HL-60/S4 treated with retinoic acid at 250 ng/mL for 4 days and 3 days (cell line): ENCODE results near the gene MTMR4.
"Not testable (repeated sequence)": the region's sequence is repeated elsewhere in the genome, so short reads cannot be mapped to it uniquely, and the experiment has no call there.

ENCODE experiments used
- in situ Hi-C: fragments of 300-500 bp; cut with MboI; formaldehyde crosslinking; loops from 2 replicates; pipeline ENCODE4 v1.7.0; 2022; ENCODE audit warnings: low sequenced_read_pairs

The MTMR4 gene

DNA sequence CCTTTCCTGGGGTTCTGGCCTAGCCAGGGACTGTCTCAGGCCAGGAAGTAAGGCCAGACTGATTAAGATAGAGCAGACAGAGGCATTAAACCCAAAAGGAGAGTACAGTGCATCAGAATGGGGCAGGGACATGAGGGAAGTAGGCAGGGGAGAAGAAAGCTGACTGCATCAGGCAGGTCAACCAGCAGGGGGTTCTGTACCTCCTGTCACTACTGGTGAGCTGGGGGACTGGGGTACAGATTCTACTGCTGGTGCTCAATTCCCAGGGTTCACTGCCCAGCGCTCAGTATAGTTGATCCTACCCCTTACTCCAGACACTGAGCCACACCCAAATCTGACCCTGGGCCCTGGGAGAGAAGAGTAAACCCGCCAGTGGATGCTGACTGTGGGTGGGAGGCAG, 12.9 kb upstream of the MTMR4 start:
- in situ Hi-C loops, result loop anchor here (10.0 kb wide), 1 partner anchor 477 kb away; no protein-coding TSS in a partner anchor

GRCh38 chr17:58525239-58525638, 10.8 kb upstream of the MTMR4 start:
- in situ Hi-C loops, result loop anchor here (10.0 kb wide), 1 partner anchor 480 kb away; no protein-coding TSS in a partner anchor

GRCh38 chr17:58521680-58522079, 7.2 kb upstream of the MTMR4 start:
- in situ Hi-C loops, result loop anchor here (10.0 kb wide), 1 partner anchor 483 kb away; no protein-coding TSS in a partner anchor

- in situ Hi-C loops, result loop anchor here (10.0 kb wide), 1 partner anchor 484 kb away; no protein-coding TSS in a partner anchor
Observed at GRCh38 chr17:58520843-58521430, 6.5 kb upstream of the MTMR4 start.

GRCh38 chr17:58517928-58518609, 3.6 kb upstream of the MTMR4 start:
- in situ Hi-C loops, result no loop called here

GRCh38 chr17:58517378-58517927, 3.0 kb upstream of the MTMR4 start:
- in situ Hi-C loops, result no loop called here

- in situ Hi-C loops, result no loop called here
Observed at GRCh38 chr17:58516644-58517377, 2.4 kb upstream of the MTMR4 start.

- in situ Hi-C loops, result no loop called here
Observed at GRCh38 chr17:58515286-58515685, 848 bp upstream of the MTMR4 start.

DNA sequence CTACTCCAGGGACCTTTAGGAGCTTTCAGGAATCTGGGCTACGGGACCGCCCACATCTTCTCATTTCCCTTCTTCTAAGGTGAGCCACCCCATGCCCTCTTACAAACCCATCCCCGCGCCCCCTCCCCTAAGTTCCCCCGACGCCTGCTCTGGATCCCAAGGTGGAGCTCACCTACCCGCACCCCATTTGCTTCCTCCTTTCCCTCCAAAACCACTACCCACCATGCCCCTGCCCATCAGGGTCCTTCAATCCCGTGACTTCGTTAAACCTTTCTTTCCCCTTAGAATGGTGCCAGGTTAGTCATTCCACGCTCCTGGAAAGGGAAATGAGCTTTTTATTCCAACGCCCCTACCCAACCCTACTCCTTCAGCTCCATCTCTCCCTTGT, 326 bp upstream of the MTMR4 start:
- in situ Hi-C loops, result no loop called here

DNA sequence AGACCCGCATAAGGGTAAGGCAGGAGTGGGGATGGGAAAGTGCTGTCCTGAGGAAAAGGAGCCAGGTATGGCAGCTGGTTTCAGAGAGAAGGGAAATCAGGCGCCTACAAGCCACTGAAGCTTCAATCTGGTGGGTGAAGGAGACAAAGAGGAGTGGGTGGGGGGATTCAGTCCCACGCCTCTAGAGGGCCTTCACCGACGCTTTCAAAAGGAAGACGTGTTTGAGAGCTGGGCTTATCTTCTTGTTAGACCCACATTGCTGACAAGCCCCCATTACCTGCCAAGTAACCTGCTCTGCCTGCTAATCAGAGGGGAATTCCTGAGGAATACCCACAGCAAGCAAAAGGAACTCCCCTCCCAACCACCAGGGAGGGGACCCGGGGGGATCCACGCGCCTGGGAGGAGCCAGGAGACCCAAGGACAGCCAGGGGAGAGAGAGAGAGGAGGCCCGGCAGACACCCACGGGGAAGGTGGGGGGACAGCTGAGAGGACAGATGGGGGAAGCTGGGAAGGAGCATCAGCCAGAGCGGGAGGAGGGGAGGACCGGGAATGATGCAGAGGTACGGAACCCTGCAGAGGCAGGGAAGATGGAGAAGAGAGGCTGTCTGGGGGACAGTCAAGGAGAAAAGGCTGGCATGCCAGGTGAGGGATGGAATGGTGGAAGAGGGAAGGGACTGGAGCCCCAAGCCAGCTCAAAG, 1.0 kb downstream of the MTMR4 start:
- in situ Hi-C loops, result no loop called here

DNA sequence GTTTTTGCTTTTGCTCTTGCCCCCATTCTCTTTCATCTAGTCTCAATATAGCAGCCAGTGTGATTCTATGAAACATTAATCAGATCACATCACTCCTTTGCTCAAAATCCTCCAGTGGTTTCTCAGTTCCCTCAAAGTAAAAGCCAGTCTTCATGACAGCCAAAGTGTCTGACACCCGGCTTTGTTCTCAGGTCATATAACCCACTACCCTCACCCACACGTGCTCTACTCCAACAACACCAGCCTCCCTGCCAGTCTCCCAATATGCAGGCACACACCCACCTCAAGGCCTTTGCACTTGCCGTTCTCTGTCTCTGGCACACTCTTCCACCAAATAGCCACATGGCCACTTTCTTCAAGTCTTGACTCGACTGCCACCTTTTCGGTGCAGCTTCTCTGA, 4.4 kb downstream of the MTMR4 start:
- in situ Hi-C loops, result no loop called here

DNA sequence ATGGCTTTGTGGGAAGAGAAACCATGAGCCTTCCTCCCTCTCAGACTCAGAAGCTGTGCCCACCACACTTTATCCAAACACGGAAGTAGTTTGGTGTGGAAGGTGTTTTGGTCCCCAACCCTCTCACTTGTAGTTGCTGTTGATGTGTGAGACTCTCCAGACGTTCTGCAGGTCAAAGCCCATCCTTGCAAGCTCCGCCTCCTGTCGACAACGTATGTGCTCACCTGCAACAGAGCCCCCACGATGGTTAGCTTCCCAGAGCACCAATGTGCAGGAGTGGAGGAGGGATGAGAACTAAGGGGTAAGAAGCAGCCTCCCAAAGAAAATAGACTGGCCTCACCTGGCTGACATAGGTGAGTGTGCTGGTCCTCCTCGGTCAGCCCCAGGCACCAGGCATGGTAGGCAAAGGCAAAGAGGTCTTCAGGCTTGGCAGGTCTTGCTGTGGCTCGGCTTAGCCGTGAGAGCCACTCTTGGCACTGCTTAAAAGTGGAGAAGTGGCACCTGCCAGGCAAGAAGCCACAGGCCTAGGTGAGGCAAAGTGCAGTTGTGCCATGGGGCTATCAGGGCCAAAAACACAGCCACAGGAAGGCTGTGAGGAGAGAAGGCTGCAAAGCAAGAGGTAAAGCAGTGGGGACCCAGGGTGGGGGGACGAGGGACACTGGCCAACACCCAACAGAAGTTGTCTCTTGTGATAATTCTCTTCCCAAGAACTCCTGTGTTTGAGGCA, 5.9 kb downstream of the MTMR4 start:
- in situ Hi-C loops, result no loop called here

DNA sequence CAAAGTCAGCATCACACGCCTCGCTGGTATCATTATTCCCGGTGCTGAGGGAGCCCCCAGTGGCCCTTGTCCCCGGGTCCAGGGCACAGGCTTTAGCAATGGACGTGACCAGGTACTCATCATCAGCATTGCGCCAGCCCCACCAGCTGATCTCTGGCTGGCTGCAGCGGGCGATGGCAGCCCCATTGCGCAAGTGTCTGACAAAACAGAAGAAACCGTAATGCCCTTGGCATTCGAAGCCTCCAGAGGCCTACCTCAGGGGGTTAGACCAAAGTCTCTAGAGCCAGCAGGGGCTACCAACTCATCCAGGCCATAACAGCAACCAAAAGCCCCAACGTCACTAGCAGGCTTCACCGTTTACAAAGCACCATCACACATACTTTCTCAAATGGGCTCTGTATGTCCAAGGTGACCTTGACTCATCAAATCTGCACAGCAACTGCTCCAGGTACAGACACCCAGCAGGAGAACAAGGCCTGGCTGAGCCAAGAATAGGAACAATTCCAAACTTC, 7.3 kb downstream of the MTMR4 start:
- in situ Hi-C loops, result no loop called here

DNA sequence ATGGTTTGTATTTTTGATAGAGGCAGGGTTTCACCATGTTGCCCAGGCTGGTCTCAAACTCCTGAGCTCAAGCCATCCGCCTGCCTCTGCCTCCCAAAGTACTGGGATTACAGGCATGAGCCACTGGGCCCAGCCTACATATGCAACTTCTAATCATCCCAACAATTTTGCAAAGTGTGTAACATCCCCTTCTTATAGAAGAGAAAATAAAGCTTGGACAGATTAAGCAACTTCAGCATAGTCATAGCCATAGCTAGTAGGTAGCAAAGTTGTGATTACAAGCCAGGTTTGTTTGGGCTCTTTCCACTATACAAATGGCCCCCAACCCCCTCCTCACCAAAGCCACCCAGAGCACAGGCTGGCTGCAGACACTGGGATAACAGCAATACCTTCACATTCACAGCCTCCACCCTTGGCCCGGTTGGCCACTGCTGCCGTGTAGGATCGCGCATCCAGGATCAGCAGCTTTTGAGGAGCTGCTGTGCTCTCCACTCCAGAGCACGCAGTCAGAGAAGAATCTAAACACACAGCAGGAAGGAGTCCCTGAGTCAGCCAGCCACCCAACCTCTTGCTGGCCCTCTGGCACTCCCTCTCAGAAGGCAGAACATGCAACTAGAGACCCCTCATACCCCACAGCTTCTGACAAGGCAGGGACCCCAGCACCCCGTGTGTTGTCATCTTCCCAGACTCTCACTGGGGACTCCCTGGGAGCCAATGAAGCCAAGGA, 7.9 kb downstream of the MTMR4 start:
- in situ Hi-C loops, result no loop called here

- in situ Hi-C loops, result no loop called here
Observed at GRCh38 chr17:58504826-58505351, 9.5 kb downstream of the MTMR4 start.

DNA sequence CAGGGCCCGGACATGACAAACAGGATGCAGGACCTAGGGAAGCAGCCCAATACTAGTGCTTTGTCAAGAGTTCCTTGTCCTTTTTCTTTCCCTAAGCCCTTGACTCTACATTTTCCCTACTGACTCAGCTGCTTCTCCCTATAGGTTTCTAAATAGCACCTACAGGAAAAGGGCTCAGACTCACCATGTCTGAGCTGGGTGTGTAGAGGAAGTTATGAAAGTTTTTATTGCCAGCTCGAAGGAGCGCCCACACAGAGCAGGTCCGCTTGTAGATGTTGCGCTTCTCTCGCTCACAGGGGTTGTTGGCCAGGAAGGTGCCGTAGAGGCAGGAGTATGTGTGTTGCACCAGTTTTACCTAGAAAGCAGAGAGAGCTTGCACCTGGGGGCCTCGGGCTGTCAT, 10.6 kb downstream of the MTMR4 start:
- in situ Hi-C loops, result no loop called here

DNA sequence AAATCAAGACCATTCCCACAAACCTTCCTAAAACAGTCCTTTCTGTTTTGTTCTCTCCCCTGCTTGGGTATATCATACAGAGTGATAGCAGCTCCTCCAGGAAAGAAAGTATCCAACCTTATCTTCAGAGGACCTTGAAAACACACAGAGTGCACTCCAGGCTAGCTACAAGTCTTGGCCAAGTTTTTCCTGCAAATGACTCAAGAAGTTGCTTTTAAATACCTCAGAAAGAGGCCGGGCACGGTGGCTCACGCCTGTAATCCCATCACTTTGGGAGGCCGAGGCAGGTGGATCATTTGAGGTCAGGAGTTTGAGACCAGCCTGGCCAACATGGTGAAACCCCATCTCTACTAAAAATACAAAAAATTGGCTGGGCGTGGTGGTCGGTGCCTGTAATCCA, 11.3 kb downstream of the MTMR4 start:
- in situ Hi-C loops, result not testable (repeated sequence)

DNA sequence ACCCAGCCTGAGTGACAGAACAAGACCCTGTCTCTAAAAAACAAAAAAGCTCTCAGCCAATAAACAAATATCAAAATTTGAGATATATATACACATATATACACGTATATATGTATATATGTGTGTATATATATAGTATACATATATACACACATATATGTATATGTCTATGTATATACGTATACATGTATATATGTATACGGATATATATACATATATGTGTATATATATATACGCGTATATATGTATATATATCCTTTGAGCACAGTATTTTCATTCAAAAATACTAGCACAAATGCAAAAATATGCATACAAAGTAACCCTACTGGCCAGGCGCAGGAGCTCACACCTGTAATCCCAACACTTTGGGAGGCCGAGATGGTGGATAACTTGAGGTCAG, 13.0 kb downstream of the MTMR4 start:
- in situ Hi-C loops, result no loop called here

DNA sequence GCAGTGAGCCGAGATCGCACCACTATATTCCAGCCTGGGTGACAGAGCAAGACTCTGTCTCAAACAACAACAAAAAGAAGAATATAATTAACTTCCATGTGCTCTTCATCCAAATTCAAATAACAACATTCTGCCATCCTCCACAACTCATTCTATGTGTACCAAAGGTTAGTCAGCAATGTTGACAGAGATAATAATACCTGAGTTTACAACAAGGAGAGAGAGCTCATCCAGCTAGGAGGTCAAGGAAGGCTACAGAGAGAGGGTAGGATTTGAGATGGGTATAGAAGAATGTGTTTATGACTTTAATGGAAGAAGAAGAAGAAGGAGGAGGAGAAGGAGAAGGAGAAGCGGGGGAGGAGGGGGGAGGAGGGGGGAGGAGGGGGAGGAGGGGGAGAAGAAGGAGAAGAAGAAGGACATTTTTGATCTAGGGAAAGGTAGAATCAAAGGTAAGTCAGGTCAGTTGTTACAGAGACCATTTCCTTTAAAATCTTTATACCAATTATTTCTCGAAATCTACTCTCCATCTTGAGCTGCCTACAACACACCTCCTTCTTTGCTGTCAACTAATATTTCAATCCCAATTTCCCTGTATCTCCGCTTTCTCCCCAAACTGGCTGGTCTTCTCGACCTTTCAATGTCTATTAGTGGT, 16.1 kb downstream of the MTMR4 start:
- in situ Hi-C loops, result no loop called here
